Nephron (organoid): ENCODE data around the gene MTUS2.

Source experiments
- H3K27ac Mint-ChIP-seq, 3 experiments: 2 replicates each; pipeline ENCODE4 v1.8.0; 2020; ENCODE audit warnings: mixed read lengths in 3 of 3, mild to moderate bottlenecking in 2 of 3, moderate library complexity in 1 of 3
- H3K27me3 Mint-ChIP-seq: 2 replicates; pipeline ENCODE4 v1.8.0; 2021; ENCODE audit warnings: low read depth, mild to moderate bottlenecking, moderate library complexity, mixed read lengths
- H3K36me3 Mint-ChIP-seq: 2 replicates; pipeline ENCODE4 v1.8.0; 2020; ENCODE audit warnings: low read depth, mixed read lengths
- H3K4me1 Mint-ChIP-seq: 2 replicates; pipeline ENCODE4 v1.8.0; 2020; ENCODE audit warnings: mixed read lengths
- H3K4me3 Mint-ChIP-seq, 3 experiments: 2 replicates each; pipeline ENCODE4 v1.8.0; 2020; ENCODE audit warnings: mild to moderate bottlenecking in 3 of 3, mixed read lengths in 3 of 3, moderate library complexity in 2 of 3
- H3K9me3 Mint-ChIP-seq: 2 replicates; pipeline ENCODE4 v1.8.0; 2020; ENCODE audit warnings: mixed read lengths
- TF ChIP-seq, protein P1 (sequence below), 3 experiments: fragments of 200-600 bp; sonication (generic); IDR thresholded peaks; one replicate each; pipeline ENCODE4 v1.5.0; 2021; ENCODE audit warnings: antibody characterized with exemption in 3 of 3; ENCODE audit not compliant: unreplicated experiment in 3 of 3

MTUS2 gene

GRCh38 chr13:29304148-29304547, 484.0 kb downstream of the MTUS2 start:
- TF ChIP-seq, protein P1, sequence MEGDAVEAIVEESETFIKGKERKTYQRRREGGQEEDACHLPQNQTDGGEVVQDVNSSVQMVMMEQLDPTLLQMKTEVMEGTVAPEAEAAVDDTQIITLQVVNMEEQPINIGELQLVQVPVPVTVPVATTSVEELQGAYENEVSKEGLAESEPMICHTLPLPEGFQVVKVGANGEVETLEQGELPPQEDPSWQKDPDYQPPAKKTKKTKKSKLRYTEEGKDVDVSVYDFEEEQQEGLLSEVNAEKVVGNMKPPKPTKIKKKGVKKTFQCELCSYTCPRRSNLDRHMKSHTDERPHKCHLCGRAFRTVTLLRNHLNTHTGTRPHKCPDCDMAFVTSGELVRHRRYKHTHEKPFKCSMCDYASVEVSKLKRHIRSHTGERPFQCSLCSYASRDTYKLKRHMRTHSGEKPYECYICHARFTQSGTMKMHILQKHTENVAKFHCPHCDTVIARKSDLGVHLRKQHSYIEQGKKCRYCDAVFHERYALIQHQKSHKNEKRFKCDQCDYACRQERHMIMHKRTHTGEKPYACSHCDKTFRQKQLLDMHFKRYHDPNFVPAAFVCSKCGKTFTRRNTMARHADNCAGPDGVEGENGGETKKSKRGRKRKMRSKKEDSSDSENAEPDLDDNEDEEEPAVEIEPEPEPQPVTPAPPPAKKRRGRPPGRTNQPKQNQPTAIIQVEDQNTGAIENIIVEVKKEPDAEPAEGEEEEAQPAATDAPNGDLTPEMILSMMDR (IDR thresholded peaks at IDR 0.05; ENCODE audit: unreplicated experiment in 3 of 3), result no peak
- H3K4me1 Mint-ChIP-seq, result no peaks in the 10 kb centered on the region

GRCh38 chr13:29310806-29311205, 490.7 kb downstream of the MTUS2 start:
- Mint-ChIP-seq H3K27me3 (peaks cover 3% of the 10 kb centered on the region), H3K36me3 (no peaks in the 10 kb centered on the region), H3K4me1 (no peaks in the 10 kb centered on the region), H3K9me3 (peaks cover 24% of the 10 kb centered on the region), H3K27ac (no peak overlapping the region), H3K4me3 (no peak overlapping the region)
- TF ChIP-seq, protein P1 (IDR thresholded peaks at IDR 0.05; ENCODE audit: unreplicated experiment in 3 of 3), result no peak

More at GRCh38 chr13:29304148-29304547, 484.0 kb downstream of the MTUS2 start:
- H3K4me3 Mint-ChIP-seq, result no peak overlapping the region
- peaks cover 54% of the 10 kb centered on the region for H3K9me3 Mint-ChIP-seq
- peaks cover 3% of the 10 kb centered on the region for H3K27me3 Mint-ChIP-seq
- no peaks in the 10 kb centered on the region for H3K36me3 Mint-ChIP-seq
- no peak overlapping the region for H3K27ac Mint-ChIP-seq

DNA sequence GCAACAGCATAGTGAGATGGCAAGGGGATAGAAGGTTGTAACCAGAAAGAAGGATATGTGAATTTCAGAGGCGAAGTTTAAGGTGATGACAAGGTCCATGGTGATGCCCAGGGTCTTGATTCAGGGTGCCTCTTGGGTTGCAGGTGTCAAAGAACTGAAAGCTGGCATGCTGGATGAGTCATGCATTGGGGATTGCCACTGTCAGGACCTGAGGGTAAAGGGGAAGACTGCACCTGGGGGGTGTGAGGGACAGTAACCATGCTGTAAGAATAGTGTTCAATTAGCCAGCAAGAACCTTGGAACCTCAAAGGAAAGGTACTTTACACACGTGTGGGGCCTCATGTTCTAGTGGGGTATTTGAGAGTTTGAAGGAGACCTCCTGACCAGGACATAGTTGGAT, 495.7 kb downstream of the MTUS2 start:
- Mint-ChIP-seq H3K4me1 (no peaks in the 10 kb centered on the region), H3K4me3 (no peak overlapping the region), H3K9me3 (no peaks in the 10 kb centered on the region), H3K36me3 (peaks cover 4% of the 10 kb centered on the region), H3K27me3 (peaks cover 11% of the 10 kb centered on the region), H3K27ac (no peak overlapping the region)
- TF ChIP-seq, protein P1 (IDR thresholded peaks at IDR 0.05; ENCODE audit: unreplicated experiment in 3 of 3), result no peak

GRCh38 chr13:29317828-29318227, 497.7 kb downstream of the MTUS2 start:
- Mint-ChIP-seq H3K27ac (no peak overlapping the region), H3K4me3 (no peak overlapping the region), H3K9me3 (no peaks in the 10 kb centered on the region), H3K27me3 (peaks cover 16% of the 10 kb centered on the region), H3K36me3 (peaks cover 4% of the 10 kb centered on the region), H3K4me1 (no peaks in the 10 kb centered on the region)
- TF ChIP-seq, protein P1 (IDR thresholded peaks at IDR 0.05; ENCODE audit: unreplicated experiment in 3 of 3), result no peak

GRCh38 chr13:29318741-29319140, 498.6 kb downstream of the MTUS2 start:
- H3K27me3 Mint-ChIP-seq, result peaks cover 19% of the 10 kb centered on the region
- TF ChIP-seq, protein P1 (IDR thresholded peaks at IDR 0.05; ENCODE audit: unreplicated experiment in 3 of 3), result no peak
- peaks cover 4% of the 10 kb centered on the region for H3K36me3 Mint-ChIP-seq
- no peaks in the 10 kb centered on the region for H3K9me3 Mint-ChIP-seq
- no peaks in the 10 kb centered on the region for H3K4me1 Mint-ChIP-seq
- H3K4me3 Mint-ChIP-seq, result no peak overlapping the region
- H3K27ac Mint-ChIP-seq, result no peak overlapping the region

GRCh38 chr13:29319451-29319850, 499.3 kb downstream of the MTUS2 start:
- peaks cover 4% of the 10 kb centered on the region for H3K36me3 Mint-ChIP-seq
- peaks cover 2% of the 10 kb centered on the region for H3K4me1 Mint-ChIP-seq
- TF ChIP-seq, protein P1 (IDR thresholded peaks at IDR 0.05; ENCODE audit: unreplicated experiment in 3 of 3), result no peak

More at GRCh38 chr13:29319451-29319850, 499.3 kb downstream of the MTUS2 start:
- Mint-ChIP-seq H3K27me3 (peaks cover 19% of the 10 kb centered on the region), H3K4me3 (no peak overlapping the region), H3K9me3 (no peaks in the 10 kb centered on the region), H3K27ac (no peak overlapping the region)
